Measurements from ENCODE around the gene KRTAP8-1.

The KRTAP8-1 gene

GRCh38 chr21:30813174-30813573 is at the start of gene KRTAP8-1:
TSS of gene KRTAP8-1 (minus strand) at chr21:30813274. CDS start at chr21:30813220, 54 bp downstream.
- no peak for TF ChIP-seq RAD21 (IDR thresholded peaks at IDR 0.05; ENCODE audit: low read depth)
- TF ChIP-seq USF1 (IDR thresholded peaks at IDR 0.05), result no peak
- no peak for TF ChIP-seq TCF12 (IDR thresholded peaks at IDR 0.05; ENCODE audit: low read depth)
- TF ChIP-seq MAX (IDR thresholded peaks at IDR 0.05), result no peak
- TF ChIP-seq CEBPB (IDR thresholded peaks at IDR 0.05), result no peak

- TF ChIP-seq TCF12 (IDR thresholded peaks at IDR 0.05; ENCODE audit: low read depth) (no peak), EGR1 (IDR thresholded peaks at IDR 0.05) (no peak), CREB1 (IDR thresholded peaks at IDR 0.05; ENCODE audit: low read depth) (no peak), EP300 (IDR thresholded peaks at IDR 0.05; ENCODE audit: borderline replicate concordance) (no peak), YY1 (IDR thresholded peaks at IDR 0.05; ENCODE audit: low read depth) (no peak), TEAD4 (IDR thresholded peaks at IDR 0.05) (no peak), FOXM1 (IDR thresholded peaks at IDR 0.05; ENCODE audit: borderline replicate concordance, low read depth) (no peak), REST (IDR thresholded peaks at IDR 0.05; ENCODE audit: low read depth) (no peak), NFIC (IDR thresholded peaks at IDR 0.05) (no peak), CEBPB (IDR thresholded peaks at IDR 0.05) (no peak), USF1 (IDR thresholded peaks at IDR 0.05) (no peak), ZBTB7A (IDR thresholded peaks at IDR 0.05; ENCODE audit: low read depth) (no peak), TAF1 (IDR thresholded peaks at IDR 0.05; ENCODE audit: low read depth) (no peak), RAD21 (IDR thresholded peaks at IDR 0.05; ENCODE audit: low read depth) (no peak), MAX (IDR thresholded peaks at IDR 0.05) (no peak)
Measured at GRCh38 chr21:30847627-30848500, 34.8 kb upstream of the KRTAP8-1 start.

GRCh38 chr21:30842990-30843389 is 29.9 kb upstream of the KRTAP8-1 start:
- no peak for TF ChIP-seq TCF12 (IDR thresholded peaks at IDR 0.05; ENCODE audit: low read depth)
- TF ChIP-seq REST (IDR thresholded peaks at IDR 0.05; ENCODE audit: low read depth), result no peak
- TF ChIP-seq RAD21 (IDR thresholded peaks at IDR 0.05; ENCODE audit: low read depth), result no peak
- no peak for TF ChIP-seq CEBPB (IDR thresholded peaks at IDR 0.05)
- no peak for TF ChIP-seq YY1 (IDR thresholded peaks at IDR 0.05; ENCODE audit: low read depth)
- no peak for TF ChIP-seq EGR1 (IDR thresholded peaks at IDR 0.05)
- no peak for TF ChIP-seq NFIC (IDR thresholded peaks at IDR 0.05)
- TF ChIP-seq MAX (IDR thresholded peaks at IDR 0.05), result no peak
- no peak for TF ChIP-seq ZBTB7A (IDR thresholded peaks at IDR 0.05; ENCODE audit: low read depth)
- no peak for TF ChIP-seq TAF1 (IDR thresholded peaks at IDR 0.05; ENCODE audit: low read depth)
- TF ChIP-seq EP300 (IDR thresholded peaks at IDR 0.05; ENCODE audit: borderline replicate concordance), result no peak
- no peak for TF ChIP-seq CREB1 (IDR thresholded peaks at IDR 0.05; ENCODE audit: low read depth)
- TF ChIP-seq FOXM1 (IDR thresholded peaks at IDR 0.05; ENCODE audit: borderline replicate concordance, low read depth), result no peak
- no peak for TF ChIP-seq USF1 (IDR thresholded peaks at IDR 0.05)
- no peak for TF ChIP-seq TEAD4 (IDR thresholded peaks at IDR 0.05)

- TF ChIP-seq TCF12 (IDR thresholded peaks at IDR 0.05; ENCODE audit: low read depth) (no peak), TAF1 (IDR thresholded peaks at IDR 0.05; ENCODE audit: low read depth) (no peak), ZBTB7A (IDR thresholded peaks at IDR 0.05; ENCODE audit: low read depth) (no peak), CREB1 (IDR thresholded peaks at IDR 0.05; ENCODE audit: low read depth) (no peak), USF1 (IDR thresholded peaks at IDR 0.05) (no peak), YY1 (IDR thresholded peaks at IDR 0.05; ENCODE audit: low read depth) (no peak), FOXM1 (IDR thresholded peaks at IDR 0.05; ENCODE audit: borderline replicate concordance, low read depth) (no peak), EGR1 (IDR thresholded peaks at IDR 0.05) (no peak), TEAD4 (IDR thresholded peaks at IDR 0.05) (no peak), RAD21 (IDR thresholded peaks at IDR 0.05; ENCODE audit: low read depth) (no peak), REST (IDR thresholded peaks at IDR 0.05; ENCODE audit: low read depth) (no peak), MAX (IDR thresholded peaks at IDR 0.05) (no peak), CEBPB (IDR thresholded peaks at IDR 0.05) (no peak)
Measured at GRCh38 chr21:30839304-30839703, 26.2 kb upstream of the KRTAP8-1 start.

Data from Ishikawa (cell line).